Heart left ventricle (tissue), 13 donors: ENCODE results near the gene NEIL1.

Source experiments
- CTCF ChIP-seq, 12 donors: fragments of 200-600 bp; sonication (generic) in 4 of 12; IDR thresholded peaks; one replicate each; pipeline versions ENCODE4 v1.5.0 to v1.8.0; 2018 to 2022; ENCODE audit warnings: antibody characterized with exemption in 12 of 12, mild to moderate bottlenecking in 5 of 12
- POLR2A ChIP-seq, 2 donors: fragments of 450-650 bp; IDR thresholded peaks; one replicate each; pipeline ENCODE4 v1.6.1; 2017; ENCODE audit warnings: antibody characterized with exemption in 2 of 2, mild to moderate bottlenecking in 2 of 2, moderate library complexity in 2 of 2
- donor health status: ischemic (EF 13 %, LVEDD 7.1; RV severe dilation, severe dysfunction).
- donor health status: DM: no; HTN: yes; CAD: no.
- donor health status: DM: no; HTN: no; CAD: no.
- donor health status: ischemic (EF 25% LVEDD 6.9; RV normal size, moderate dysfunction).
- donor health status: ischemic (EF 25% LVEDD 5.7; RV mildly dilated, moderate dysfunction).
- donor health status: ischemic (EF 35%, LVEDD 5.7; RV mildly dilated, moderate dysfunction).
- donor health status: nonischemic (EF 11% LVEDD 7.7; RV severe dilation, severe dysfunction).
- donor health status: DM: yes; HTN: yes; CAD: no.
- donor health status: PGD.
- donor health status: ischemic (EF 29% LVEDD 5.4; RV normal size, mild dysfunction).
- donor health status: nonischemic (EF 23%, LVEDD 6.1; RV moderate dilation, normal function).

DNA sequence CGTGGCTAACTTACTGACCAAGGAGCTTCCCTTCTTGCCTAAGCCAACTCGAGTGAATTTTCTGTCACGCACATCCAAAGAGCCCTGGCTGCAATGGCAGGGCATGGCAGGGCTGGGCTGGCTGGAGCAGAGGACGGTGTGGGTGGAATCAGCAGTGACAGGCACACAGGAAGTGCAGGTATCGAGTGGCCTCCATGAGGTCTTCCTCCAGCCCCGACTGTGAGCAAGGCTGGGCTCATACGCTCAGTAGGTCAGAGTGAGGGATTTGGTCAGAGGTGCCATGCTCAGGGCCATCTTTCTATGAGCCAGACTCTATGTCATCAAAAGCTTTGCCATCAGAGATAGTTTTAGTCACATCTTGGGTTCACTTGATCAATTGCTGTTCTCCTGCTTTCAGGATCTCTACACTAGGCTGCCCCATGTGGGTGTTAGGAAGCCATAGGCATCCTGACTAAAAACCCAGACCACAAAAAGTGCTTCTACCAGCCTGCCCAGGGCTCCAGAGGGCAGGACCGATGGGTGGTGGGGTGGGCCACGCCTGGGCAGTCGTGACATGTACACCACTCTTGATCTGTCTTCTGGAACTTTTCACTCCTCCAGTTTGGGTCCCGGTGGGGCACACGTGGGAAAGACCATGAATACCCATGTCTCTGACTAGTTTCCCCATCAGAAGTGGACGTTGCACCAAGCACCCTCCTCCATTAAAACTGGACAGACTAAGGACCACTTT is 33.6 kb upstream of the NEIL1 start:
- no peak for TF ChIP-seq CTCF (IDR thresholded peaks at IDR 0.05)
- no peak for TF ChIP-seq POLR2A (IDR thresholded peaks at IDR 0.05)
